Mucosa of descending colon (tissue), 3 donors: ENCODE results near the gene RFX2. TPM values are rescaled to one million over a fixed set of nuclear protein-coding genes. Genes with fewer than 3 reads are reported as not detected.
A peak's percentile ranks its signal among the peaks of the same experiment; 100 is the strongest.

Experiments
- ATAC-seq: fragments of 200-7000 bp; cut with Tn5 transposase; one replicate; pipeline ENCODE4 v1.9.1; 2020; ENCODE audit warnings: mild to moderate bottlenecking, moderate library complexity
- DNase-seq, 3 donors: peaks; one replicate each; pipeline ENCODE4 v3.0.0-alpha.2; 2020
- H3K36me3 ChIP-seq: fragments of 200-600 bp; one replicate; pipeline ENCODE4 v1.8.0; 2021; ENCODE audit warnings: low read depth, mild to moderate bottlenecking
- H3K4me1 ChIP-seq: fragments of 200-600 bp; one replicate; pipeline ENCODE4 v1.8.0; 2021; ENCODE audit warnings: low read depth, mild to moderate bottlenecking
- H3K4me3 ChIP-seq: fragments of 200-600 bp; one replicate; pipeline ENCODE4 v1.8.0; 2021; ENCODE audit warnings: mild to moderate bottlenecking
- H3K9me3 ChIP-seq: fragments of 200-600 bp; one replicate; pipeline ENCODE4 v1.8.0; 2021; ENCODE audit warnings: mild to moderate bottlenecking
- CTCF ChIP-seq: fragments of 200-600 bp; IDR thresholded peaks from one replicate; pipeline ENCODE4 v1.8.0; 2022; ENCODE audit warnings: antibody characterized with exemption, mild to moderate bottlenecking
- intact Hi-C, 2 donors: fragments of 100-400 bp; cut with DNase I in 1 of 2; cut with micrococcal nuclease in 1 of 2; formaldehyde crosslinking; loops; one replicate each; pipeline versions ENCODE4 v1.11.0 to v1.11.1; 2022; cut with DNase I, micrococcal nuclease
- total RNA-seq, 3 donors: library from RNA; stranded (reverse); fragmentation: NEBNext Ultra II Directional in 2 of 3; extraction: Animal tissue kit (Norgen Biotek cat#: 25700) in 2 of 3; gene quantifications; one replicate each; pipeline versions ENCODE4 v1.2.1 to v1.2.4, GENCODE V29; 2021 to 2023
- donor health status: DM: no; HTN: no; CAD: no; lungs with moderate emphysema.
- donor health status: DM: no; HTN: no; CAD: no.
- donor health status: DM: no; HTN: yes; CAD: no.

The RFX2 gene
- total RNA-seq, 3 donors from 2014 or later = 5.6 to 14.6 (median 7.2) TPM

GRCh38 chr19:6055013-6055795 lies 55.1 kb downstream of the RFX2 start:
- no peak for DNase-seq
- Histone ChIP-seq H3K9me3 (no peaks in the 10 kb centered on the region), H3K36me3 (no peaks in the 10 kb centered on the region), H3K4me1 (peaks cover 25% of the 10 kb centered on the region), H3K4me3 (no peak overlapping the region)
- ATAC-seq = no peak
- no peak for TF ChIP-seq CTCF
- intact Hi-C loops = no loop called here

- Histone ChIP-seq H3K36me3 (no peaks in the 10 kb centered on the region), H3K9me3 (no peaks in the 10 kb centered on the region), H3K4me3 (no peak overlapping the region), H3K4me1 (no peaks in the 10 kb centered on the region)
- peak; percentile 98 for ATAC-seq
- peak; percentile 60 for TF ChIP-seq CTCF
- DNase-seq = peak; percentile 76 to 90 (median 84)
- intact Hi-C loops = loop anchor here (2.0 to 5.0 kb wide), 2 partner anchors 76 to 78 kb away; no protein-coding TSS in a partner anchor
Measured at GRCh38 chr19:6048793-6049405, 61.4 kb downstream of the RFX2 start.

- no peak for DNase-seq
- Histone ChIP-seq H3K9me3 (no peaks in the 10 kb centered on the region), H3K4me3 (no peak overlapping the region), H3K4me1 (no peaks in the 10 kb centered on the region), H3K36me3 (no peaks in the 10 kb centered on the region)
- ATAC-seq = no peak
- intact Hi-C loops = loop anchor here (2.0 to 5.0 kb wide), 2 partner anchors 76 to 79 kb away; no protein-coding TSS in a partner anchor
- no peak for TF ChIP-seq CTCF
Measured at GRCh38 chr19:6048348-6048747, 62.0 kb downstream of the RFX2 start.

GRCh38 chr19:6047741-6048251 lies 62.5 kb downstream of the RFX2 start:
- Histone ChIP-seq H3K9me3 (no peaks in the 10 kb centered on the region), H3K4me1 (no peaks in the 10 kb centered on the region), H3K4me3 (no peak overlapping the region), H3K36me3 (no peaks in the 10 kb centered on the region)
- ATAC-seq (peak; percentile 50), DNase-seq (peak in 1 of 3 donors; percentile 38)
- TF ChIP-seq CTCF = no peak
- intact Hi-C loops = loop anchor here (2.0 to 5.0 kb wide), 2 partner anchors 77 to 80 kb away; no protein-coding TSS in a partner anchor

- no peaks in the 10 kb centered on the region for H3K4me1 ChIP-seq
- no peak overlapping the region for H3K4me3 ChIP-seq
- intact Hi-C loops = loop anchor here in 1 of 2 donors (5.0 kb wide), 1 partner anchor 80 kb away; no protein-coding TSS in a partner anchor
- no peaks in the 10 kb centered on the region for H3K36me3 ChIP-seq
- ATAC-seq = no peak
- no peaks in the 10 kb centered on the region for H3K9me3 ChIP-seq
- TF ChIP-seq CTCF = no peak
- DNase-seq = no peak
Measured at GRCh38 chr19:6047256-6047655, 63.0 kb downstream of the RFX2 start.
